HepG2 (cell line): ENCODE measurements around the gene SLC10A1. TPM values are rescaled to one million over a fixed set of nuclear protein-coding genes. Genes with fewer than 3 reads are reported as not detected.

Experiments
- ATF7-NPFF ChIP-seq: sonication (generic); formaldehyde crosslinking; IDR thresholded peaks from 2 replicates; pipeline ENCODE4 v1.8.1; 2023; ENCODE audit warnings: mild to moderate bottlenecking, low read depth, missing genetic modification reagents, moderate library complexity
- GABPA ChIP-seq, 2 experiments: IDR thresholded peaks; 2 replicates each; pipeline ENCODE4 v1.6.1; 2011 to 2016; ENCODE audit warnings: low read depth in 2 of 2, low read length in 1 of 2, missing biosample characterization in 1 of 2, missing genetic modification characterization in 1 of 2
- HNF4A ChIP-seq: sonication (generic); formaldehyde crosslinking; IDR thresholded peaks from 2 replicates; pipeline ENCODE4 v1.4.0; 2020; ENCODE audit warnings: missing genetic modification reagents
- HOXA5 ChIP-seq: sonication (generic); formaldehyde crosslinking; IDR thresholded peaks from 2 replicates; pipeline ENCODE4 v1.4.0; 2020; ENCODE audit warnings: missing genetic modification reagents
- JUNB ChIP-seq: sonication (generic); formaldehyde crosslinking; IDR thresholded peaks from 2 replicates; pipeline ENCODE4 v1.8.0; 2022; ENCODE audit warnings: missing genetic modification reagents, mild to moderate bottlenecking, borderline replicate concordance
- KDM2A ChIP-seq: sonication (generic); formaldehyde crosslinking; IDR thresholded peaks from 2 replicates; pipeline ENCODE4 v1.4.0; 2020; ENCODE audit warnings: low read depth, missing genetic modification reagents, borderline replicate concordance
- KDM3A ChIP-seq: IDR thresholded peaks from 2 replicates; pipeline ENCODE4 v1.6.1; 2018; ENCODE audit warnings: low read depth, missing compliant biosample characterization
- THYN1 ChIP-seq: sonication (generic); formaldehyde crosslinking; IDR thresholded peaks from 2 replicates; pipeline ENCODE4 v1.8.1; 2023; ENCODE audit warnings: low read depth, mild to moderate bottlenecking, moderate library complexity, missing genetic modification reagents, borderline replicate concordance
- ZBTB7A ChIP-seq: sonication (generic); formaldehyde crosslinking; IDR thresholded peaks from 2 replicates; pipeline ENCODE4 v1.8.0; 2022; ENCODE audit warnings: mild to moderate bottlenecking, missing genetic modification reagents
- ZBTB7B ChIP-seq: sonication (generic); formaldehyde crosslinking; IDR thresholded peaks from 2 replicates; pipeline ENCODE4 v1.4.0; 2020; ENCODE audit warnings: missing genetic modification reagents
- ZFP36L2 ChIP-seq: sonication (generic); formaldehyde crosslinking; IDR thresholded peaks from 2 replicates; pipeline ENCODE4 v1.4.0; 2020; ENCODE audit warnings: missing genetic modification reagents
- ZNF251 ChIP-seq: sonication (generic); formaldehyde crosslinking; IDR thresholded peaks from 2 replicates; pipeline ENCODE4 v1.9.0; 2021; ENCODE audit warnings: mild to moderate bottlenecking, missing genetic modification reagents
- ZNF326 ChIP-seq: sonication (generic); formaldehyde crosslinking; IDR thresholded peaks from 2 replicates; pipeline ENCODE4 v1.4.0; 2020; ENCODE audit warnings: missing genetic modification reagents, borderline replicate concordance
- ZNF709 ChIP-seq: sonication (generic); formaldehyde crosslinking; IDR thresholded peaks from 2 replicates; pipeline ENCODE4 v1.5.0; 2020; ENCODE audit warnings: mild to moderate bottlenecking, missing genetic modification reagents
- polyA plus RNA-seq, 8 experiments: library from polyadenylated mRNA; depleted of rRNA in 3 of 8; stranded (reverse) in 7 of 8; unstranded in 1 of 8; fragments of >200 nt; fragmentation: Illumina TruSeq in 4 of 8; extraction: Trizol in 4 of 8; gene quantifications; 2 replicates each; pipeline versions ENCODE4 v1.2.1 to v1.2.3, GENCODE V29; 2011 to 2016; ENCODE audit warnings: low read depth in 4 of 8, missing spikeins in 1 of 8, mixed read lengths in 1 of 8; ENCODE audit not compliant: insufficient read depth in 1 of 8
- total RNA-seq, 5 experiments: library from RNA; depleted of rRNA; stranded (reverse); fragments of >200 nt; fragmentation: Illumina TruSeq; extraction: Trizol; gene quantifications; 2 replicates each; pipeline ENCODE4 v1.2.3, GENCODE V29; 2016; ENCODE audit warnings: low read depth in 1 of 5
- TF ChIP-seq, protein P1 (sequence below): IDR thresholded peaks from 2 replicates; pipeline ENCODE4 v1.6.1; 2012; ENCODE audit warnings: inconsistent platforms
- TF ChIP-seq, protein P2 (sequence below): sonication (generic); formaldehyde crosslinking; IDR thresholded peaks from 2 replicates; pipeline ENCODE4 v1.4.0; 2020; ENCODE audit warnings: mild to moderate bottlenecking, missing genetic modification reagents
- TF ChIP-seq, protein P3 (sequence below): sonication (generic); formaldehyde crosslinking; IDR thresholded peaks from 2 replicates; pipeline ENCODE4 v1.5.0; 2020; ENCODE audit warnings: mild to moderate bottlenecking, low read depth, missing genetic modification reagents, borderline replicate concordance
- TF ChIP-seq, protein P4 (sequence below): sonication (generic); formaldehyde crosslinking; IDR thresholded peaks from 2 replicates; pipeline ENCODE4 v1.5.1; 2020; ENCODE audit warnings: mild to moderate bottlenecking, missing genetic modification reagents, borderline replicate concordance

The SLC10A1 gene
- total and polyA plus RNA-seq, 2 of the 13 experiments (the other 11 are each of a cell fraction or from before 2014, with no cell fraction given): 0.17 TPM; not detected in 1

DNA sequence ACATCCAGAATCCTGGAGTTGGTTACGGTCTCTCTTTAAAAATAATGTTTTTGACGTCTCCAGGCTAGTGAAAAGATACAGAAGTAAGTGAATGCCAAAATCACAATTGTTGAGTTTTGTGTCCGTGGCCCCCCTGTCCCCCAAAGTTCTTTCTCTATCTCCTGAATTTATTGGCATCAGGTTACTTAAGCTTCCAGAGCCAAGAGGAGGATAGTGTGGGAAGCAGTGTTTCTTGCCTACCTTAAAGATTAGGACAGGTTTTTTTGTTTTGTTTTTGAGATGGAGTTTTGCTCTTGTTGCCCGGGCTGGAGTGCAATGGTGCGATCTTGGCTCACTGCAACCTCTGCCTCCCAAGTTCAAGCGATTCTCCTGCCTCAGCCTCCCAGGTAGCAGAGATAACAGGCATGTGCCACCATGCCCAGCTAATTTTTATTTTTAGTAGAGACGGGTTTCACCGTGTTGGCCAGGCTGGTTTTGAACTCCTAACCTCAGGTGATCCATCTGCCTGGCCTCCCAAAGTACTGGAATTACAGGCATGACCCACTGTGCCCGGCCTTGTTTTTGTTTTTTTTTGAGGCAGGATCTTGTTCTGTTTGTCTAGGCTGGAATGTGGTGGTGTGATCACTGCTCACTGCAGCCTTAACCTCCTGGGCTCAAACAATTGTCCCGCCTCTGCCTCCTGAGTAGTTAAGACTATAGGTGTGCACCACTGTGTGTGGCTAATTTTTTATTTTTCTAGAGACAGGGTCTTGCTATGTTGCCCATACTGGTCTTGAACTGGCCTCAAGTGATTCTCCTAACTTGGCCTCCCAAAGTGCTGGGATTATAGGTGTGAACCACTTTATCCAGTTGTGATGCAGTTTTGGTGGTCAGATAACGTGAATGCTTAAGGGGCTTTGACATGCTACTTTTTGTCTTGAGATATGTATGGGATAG, 24.7 kb downstream of the SLC10A1 start (continued):
- TF ChIP-seq ZBTB7A (no peak), GABPA (IDR thresholded peaks at IDR 0.05; ENCODE audit: low read depth, low read length) (no peak), GABPA (CRISPR knock-in tag; IDR thresholded peaks at IDR 0.05; ENCODE audit: low read depth) (0 out of 2 replicates have a peak, but pooled peaks have one; percentile 11), JUNB (no peak), KDM2A (CRISPR knock-in tag) (0 out of 2 replicates have a peak, but pooled peaks have one; percentile 21), ZNF709 (no peak), HNF4A (CRISPR knock-in tag) (peak; percentile 12; the same call in 1 of the 2 replicates), HOXA5 (no peak), ZNF326 (CRISPR knock-in tag) (no peak), ZBTB7B (CRISPR knock-in tag) (no peak), KDM3A (CRISPR knock-in tag) (no peak), THYN1 (CRISPR knock-in tag) (no peak), ZFP36L2 (CRISPR knock-in tag) (no peak), ATF7-NPFF (no peak), ZNF251 (no peak)
- TF ChIP-seq, protein P1, sequence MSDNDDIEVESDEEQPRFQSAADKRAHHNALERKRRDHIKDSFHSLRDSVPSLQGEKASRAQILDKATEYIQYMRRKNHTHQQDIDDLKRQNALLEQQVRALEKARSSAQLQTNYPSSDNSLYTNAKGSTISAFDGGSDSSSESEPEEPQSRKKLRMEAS: no peak
- TF ChIP-seq, protein P2, sequence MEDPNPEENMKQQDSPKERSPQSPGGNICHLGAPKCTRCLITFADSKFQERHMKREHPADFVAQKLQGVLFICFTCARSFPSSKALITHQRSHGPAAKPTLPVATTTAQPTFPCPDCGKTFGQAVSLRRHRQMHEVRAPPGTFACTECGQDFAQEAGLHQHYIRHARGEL (CRISPR knock-in tag): no peak
- TF ChIP-seq, protein P3, sequence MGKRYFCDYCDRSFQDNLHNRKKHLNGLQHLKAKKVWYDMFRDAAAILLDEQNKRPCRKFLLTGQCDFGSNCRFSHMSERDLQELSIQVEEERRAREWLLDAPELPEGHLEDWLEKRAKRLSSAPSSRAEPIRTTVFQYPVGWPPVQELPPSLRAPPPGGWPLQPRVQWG (CRISPR knock-in tag): no peak
- TF ChIP-seq, protein P4, sequence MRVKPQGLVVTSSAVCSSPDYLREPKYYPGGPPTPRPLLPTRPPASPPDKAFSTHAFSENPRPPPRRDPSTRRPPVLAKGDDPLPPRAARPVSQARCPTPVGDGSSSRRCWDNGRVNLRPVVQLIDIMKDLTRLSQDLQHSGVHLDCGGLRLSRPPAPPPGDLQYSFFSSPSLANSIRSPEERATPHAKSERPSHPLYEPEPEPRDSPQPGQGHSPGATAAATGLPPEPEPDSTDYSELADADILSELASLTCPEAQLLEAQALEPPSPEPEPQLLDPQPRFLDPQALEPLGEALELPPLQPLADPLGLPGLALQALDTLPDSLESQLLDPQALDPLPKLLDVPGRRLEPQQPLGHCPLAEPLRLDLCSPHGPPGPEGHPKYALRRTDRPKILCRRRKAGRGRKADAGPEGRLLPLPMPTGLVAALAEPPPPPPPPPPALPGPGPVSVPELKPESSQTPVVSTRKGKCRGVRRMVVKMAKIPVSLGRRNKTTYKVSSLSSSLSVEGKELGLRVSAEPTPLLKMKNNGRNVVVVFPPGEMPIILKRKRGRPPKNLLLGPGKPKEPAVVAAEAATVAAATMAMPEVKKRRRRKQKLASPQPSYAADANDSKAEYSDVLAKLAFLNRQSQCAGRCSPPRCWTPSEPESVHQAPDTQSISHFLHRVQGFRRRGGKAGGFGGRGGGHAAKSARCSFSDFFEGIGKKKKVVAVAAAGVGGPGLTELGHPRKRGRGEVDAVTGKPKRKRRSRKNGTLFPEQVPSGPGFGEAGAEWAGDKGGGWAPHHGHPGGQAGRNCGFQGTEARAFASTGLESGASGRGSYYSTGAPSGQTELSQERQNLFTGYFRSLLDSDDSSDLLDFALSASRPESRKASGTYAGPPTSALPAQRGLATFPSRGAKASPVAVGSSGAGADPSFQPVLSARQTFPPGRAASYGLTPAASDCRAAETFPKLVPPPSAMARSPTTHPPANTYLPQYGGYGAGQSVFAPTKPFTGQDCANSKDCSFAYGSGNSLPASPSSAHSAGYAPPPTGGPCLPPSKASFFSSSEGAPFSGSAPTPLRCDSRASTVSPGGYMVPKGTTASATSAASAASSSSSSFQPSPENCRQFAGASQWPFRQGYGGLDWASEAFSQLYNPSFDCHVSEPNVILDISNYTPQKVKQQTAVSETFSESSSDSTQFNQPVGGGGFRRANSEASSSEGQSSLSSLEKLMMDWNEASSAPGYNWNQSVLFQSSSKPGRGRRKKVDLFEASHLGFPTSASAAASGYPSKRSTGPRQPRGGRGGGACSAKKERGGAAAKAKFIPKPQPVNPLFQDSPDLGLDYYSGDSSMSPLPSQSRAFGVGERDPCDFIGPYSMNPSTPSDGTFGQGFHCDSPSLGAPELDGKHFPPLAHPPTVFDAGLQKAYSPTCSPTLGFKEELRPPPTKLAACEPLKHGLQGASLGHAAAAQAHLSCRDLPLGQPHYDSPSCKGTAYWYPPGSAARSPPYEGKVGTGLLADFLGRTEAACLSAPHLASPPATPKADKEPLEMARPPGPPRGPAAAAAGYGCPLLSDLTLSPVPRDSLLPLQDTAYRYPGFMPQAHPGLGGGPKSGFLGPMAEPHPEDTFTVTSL (CRISPR knock-in tag): no peak
